Spleen (tissue), 11 donors: ENCODE results near the gene SPC25. TPM values are rescaled to one million over a fixed set of nuclear protein-coding genes. Genes with fewer than 3 reads are reported as not detected.

Source experiments
- DNase-seq: peaks from one replicate; pipeline ENCODE4 v3.0.0-alpha.2; 2020
- H3K27ac ChIP-seq, 8 donors: fragments of 200-600 bp; sonication (generic) in 7 of 8; 1 replicate in 4 of 8; 2 replicates in 4 of 8; pipeline versions ENCODE4 v1.5.0 to v1.8.0; 2016 to 2021; ENCODE audit warnings: inconsistent platforms in 4 of 8, mild to moderate bottlenecking in 4 of 8, moderate library complexity in 1 of 8
- H3K27me3 ChIP-seq, 7 donors: fragments of 200-600 bp; sonication (generic) in 6 of 7; replicated peaks in 1 of 7; 1 replicate in 4 of 7; 2 replicates in 3 of 7; pipeline versions ENCODE4 v1.5.0 to v1.8.0; 2016 to 2021; ENCODE audit warnings: inconsistent platforms in 3 of 7, mild to moderate bottlenecking in 1 of 7
- H3K36me3 ChIP-seq, 6 donors: fragments of 200-600 bp; sonication (generic) in 5 of 6; 1 replicate in 4 of 6; 2 replicates in 2 of 6; pipeline versions ENCODE4 v1.5.0 to v1.8.0; 2016 to 2021; ENCODE audit warnings: inconsistent platforms in 2 of 6
- H3K4me1 ChIP-seq, 6 donors: fragments of 200-600 bp; sonication (generic) in 5 of 6; 1 replicate in 3 of 6; 2 replicates in 3 of 6; pipeline versions ENCODE4 v1.5.0 to v1.8.0; 2016 to 2021; ENCODE audit warnings: inconsistent platforms in 3 of 6
- H3K4me3 ChIP-seq, 8 donors: fragments of 200-600 bp; sonication (generic) in 7 of 8; 1 replicate in 4 of 8; 2 replicates in 4 of 8; pipeline versions ENCODE4 v1.5.0 to v1.8.0; 2016 to 2021; ENCODE audit warnings: inconsistent platforms in 4 of 8, mild to moderate bottlenecking in 4 of 8, moderate library complexity in 2 of 8
- H3K9me3 ChIP-seq, 8 donors: fragments of 200-600 bp; sonication (generic) in 7 of 8; 1 replicate in 4 of 8; 2 replicates in 4 of 8; pipeline versions ENCODE4 v1.5.0 to v1.8.0; 2016 to 2021; ENCODE audit warnings: inconsistent platforms in 4 of 8
- POLR2A ChIP-seq, 3 donors: fragments of 450-650 bp; IDR thresholded peaks; one replicate each; pipeline ENCODE4 v1.5.1; 2017; ENCODE audit warnings: antibody characterized with exemption in 3 of 3, mild to moderate bottlenecking in 1 of 3
- POLR2AphosphoS5 ChIP-seq, 3 donors: sonication (generic); formaldehyde crosslinking; IDR thresholded peaks; one replicate each; pipeline ENCODE4 v1.5.1; 2017; ENCODE audit warnings: antibody characterized with exemption in 3 of 3
- WGBS, 5 donors: extraction: QIAGEN DNeasy Blood & Tissue Kit in 3 of 5; methylation state at CpG; one replicate each; pipeline versions ENCODE4 v1.1.5 to v1.1.7; 2013 to 2018; 5-methylcytosine and 5-hydroxymethylcytosine counted together
- intact Hi-C: fragments of 100-400 bp; cut with DNase I; formaldehyde crosslinking; loops from one replicate; pipeline ENCODE4 v1.15.0; 2023; ENCODE audit warnings: low total_unique reads
- polyA plus RNA-seq, 3 donors: library from polyadenylated mRNA; stranded (reverse); fragments of 200-250 nt; gene quantifications; one replicate each; pipeline ENCODE4 v1.2.1, GENCODE V29; 2013
- total RNA-seq, 7 donors: library from RNA; depleted of rRNA in 3 of 7; stranded (reverse); fragments of >200 nt in 3 of 7; fragmentation: NEBNext Ultra II Directional in 4 of 7; extraction: Animal tissue kit (Norgen Biotek cat#: 25700) in 4 of 7; gene quantifications; one replicate each; pipeline versions ENCODE4 v1.1.0 to v1.2.1, GENCODE V29; 2016 to 2021
- TF ChIP-seq, protein P1 (sequence below), 11 experiments: fragments of 200-600 bp in 7 of 11; fragments of 450-650 bp in 4 of 11; sonication (generic) in 4 of 11; IDR thresholded peaks in 8 of 11; conservative IDR thresholded peaks in 3 of 11; 1 replicate in 7 of 11; 2 replicates in 4 of 11; pipeline versions ENCODE4 v1.4.0 to v1.8.0; 2016 to 2021; ENCODE audit warnings: antibody characterized with exemption in 11 of 11, inconsistent platforms in 4 of 11, mild to moderate bottlenecking in 1 of 11
- donor health status: healthy with polysubstance abuse.
- donor health status: DM: no; HTN: no; CAD: no; lungs with moderate emphysema.
- donor health status: DM: no; HTN: no; CAD: no.
- donor health status: Bipolar disorder and iron deficiency.
- donor health status: healthy.
- donor health status: DM: no; HTN: no; CAD: no.
- donor health status: DM: yes; HTN: yes; CAD: no.

SPC25 gene
- total and polyA plus RNA-seq, 10 donors: 0.25 to 4.2 (median 2.1) TPM; not detected in 1

DNA sequence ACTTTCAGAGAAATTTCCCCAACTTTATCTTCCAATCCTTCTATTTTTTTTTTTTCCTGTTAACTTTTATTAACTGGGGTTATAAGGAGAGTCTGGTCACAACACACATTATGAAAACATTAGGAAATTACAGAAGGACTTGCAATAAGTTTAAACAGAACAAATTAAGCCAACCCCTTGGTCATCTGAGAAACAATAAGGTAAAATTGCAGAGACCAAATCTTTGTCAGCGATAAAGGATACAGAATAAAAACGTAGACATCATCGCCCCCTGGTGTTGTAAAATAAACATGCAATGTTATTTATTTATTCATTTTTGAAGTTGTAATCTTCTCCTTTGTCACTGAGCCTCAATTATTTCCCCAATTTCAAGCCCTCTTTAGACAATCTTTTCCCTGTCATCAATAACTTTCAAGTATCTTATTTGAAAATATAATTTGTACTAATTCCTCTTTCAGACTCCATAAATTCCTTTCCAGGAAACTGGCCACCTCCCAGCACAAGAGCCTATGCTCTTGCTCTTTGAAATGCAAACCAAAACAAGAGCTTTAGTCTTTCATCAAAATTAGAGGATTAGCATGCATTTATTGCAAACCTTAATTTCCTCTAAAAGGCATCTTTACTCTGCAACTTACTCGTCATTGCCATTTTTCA is 30.4 kb upstream of the SPC25 start:
- Histone ChIP-seq H3K9me3 (peaks cover 0 to 5% (median 1%) of the 10 kb centered on the region in 8 donors), H3K27ac (no peak overlapping the region), H3K27me3 (peaks cover 0 to 7% (median 0%) of the 10 kb centered on the region in 7 donors), H3K4me3 (no peak overlapping the region), H3K36me3 (no peaks in the 10 kb centered on the region), H3K4me1 (no peaks in the 10 kb centered on the region)
- 23 to 28% (median 26%) methylated on average over 4 of the region's 4 CpGs for WGBS, 5 donors
- no peak for TF ChIP-seq POLR2AphosphoS5 (IDR thresholded peaks at IDR 0.05)
- TF ChIP-seq, protein P1, sequence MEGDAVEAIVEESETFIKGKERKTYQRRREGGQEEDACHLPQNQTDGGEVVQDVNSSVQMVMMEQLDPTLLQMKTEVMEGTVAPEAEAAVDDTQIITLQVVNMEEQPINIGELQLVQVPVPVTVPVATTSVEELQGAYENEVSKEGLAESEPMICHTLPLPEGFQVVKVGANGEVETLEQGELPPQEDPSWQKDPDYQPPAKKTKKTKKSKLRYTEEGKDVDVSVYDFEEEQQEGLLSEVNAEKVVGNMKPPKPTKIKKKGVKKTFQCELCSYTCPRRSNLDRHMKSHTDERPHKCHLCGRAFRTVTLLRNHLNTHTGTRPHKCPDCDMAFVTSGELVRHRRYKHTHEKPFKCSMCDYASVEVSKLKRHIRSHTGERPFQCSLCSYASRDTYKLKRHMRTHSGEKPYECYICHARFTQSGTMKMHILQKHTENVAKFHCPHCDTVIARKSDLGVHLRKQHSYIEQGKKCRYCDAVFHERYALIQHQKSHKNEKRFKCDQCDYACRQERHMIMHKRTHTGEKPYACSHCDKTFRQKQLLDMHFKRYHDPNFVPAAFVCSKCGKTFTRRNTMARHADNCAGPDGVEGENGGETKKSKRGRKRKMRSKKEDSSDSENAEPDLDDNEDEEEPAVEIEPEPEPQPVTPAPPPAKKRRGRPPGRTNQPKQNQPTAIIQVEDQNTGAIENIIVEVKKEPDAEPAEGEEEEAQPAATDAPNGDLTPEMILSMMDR (IDR thresholded peaks at IDR 0.05 in 8 of 11, conservative IDR thresholded peaks at IDR 0.05 in 3 of 11): peak in 10 of 11 experiments; percentile 26 to 75 (median 54)
- no peak for DNase-seq
- intact Hi-C loops: loop anchor here (5.0 kb wide), 2 partner anchors 148 to 573 kb away; no protein-coding TSS in a partner anchor

DNA sequence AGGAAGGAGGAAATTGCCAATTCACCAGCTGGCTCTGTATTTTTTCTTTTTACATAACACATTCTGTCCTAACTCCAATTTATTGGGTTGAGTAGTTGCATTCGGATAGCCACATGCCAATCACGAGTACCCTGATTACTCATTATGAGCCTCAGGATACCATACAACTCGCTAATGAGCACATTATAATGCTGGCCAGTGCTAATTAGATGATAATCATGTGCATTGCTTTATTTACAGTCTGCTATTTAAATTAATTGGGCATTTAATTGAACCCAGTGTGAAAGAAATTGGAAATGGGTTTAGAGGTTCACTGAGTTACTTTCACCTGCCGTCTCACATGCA is 26.1 kb upstream of the SPC25 start:
- TF ChIP-seq POLR2AphosphoS5 (IDR thresholded peaks at IDR 0.05): no peak
- TF ChIP-seq, protein P1 (IDR thresholded peaks at IDR 0.05 in 8 of 11, conservative IDR thresholded peaks at IDR 0.05 in 3 of 11): no peak
- no peak for TF ChIP-seq POLR2A (IDR thresholded peaks at IDR 0.05)
- Histone ChIP-seq H3K27ac (no peak overlapping the region), H3K36me3 (no peaks in the 10 kb centered on the region), H3K9me3 (peaks cover 0 to 7% (median 3%) of the 10 kb centered on the region in 8 donors), H3K27me3 (peaks cover 0 to 24% (median 7%) of the 10 kb centered on the region in 7 donors), H3K4me1 (peaks cover 0 to 7% (median 2%) of the 10 kb centered on the region in 6 donors), H3K4me3 (no peak overlapping the region)
- DNase-seq: no peak
- WGBS, 5 donors: 83 to 93% (median 87%) methylated on average over 4 of the region's 4 CpGs
- intact Hi-C loops: no loop called here

DNA sequence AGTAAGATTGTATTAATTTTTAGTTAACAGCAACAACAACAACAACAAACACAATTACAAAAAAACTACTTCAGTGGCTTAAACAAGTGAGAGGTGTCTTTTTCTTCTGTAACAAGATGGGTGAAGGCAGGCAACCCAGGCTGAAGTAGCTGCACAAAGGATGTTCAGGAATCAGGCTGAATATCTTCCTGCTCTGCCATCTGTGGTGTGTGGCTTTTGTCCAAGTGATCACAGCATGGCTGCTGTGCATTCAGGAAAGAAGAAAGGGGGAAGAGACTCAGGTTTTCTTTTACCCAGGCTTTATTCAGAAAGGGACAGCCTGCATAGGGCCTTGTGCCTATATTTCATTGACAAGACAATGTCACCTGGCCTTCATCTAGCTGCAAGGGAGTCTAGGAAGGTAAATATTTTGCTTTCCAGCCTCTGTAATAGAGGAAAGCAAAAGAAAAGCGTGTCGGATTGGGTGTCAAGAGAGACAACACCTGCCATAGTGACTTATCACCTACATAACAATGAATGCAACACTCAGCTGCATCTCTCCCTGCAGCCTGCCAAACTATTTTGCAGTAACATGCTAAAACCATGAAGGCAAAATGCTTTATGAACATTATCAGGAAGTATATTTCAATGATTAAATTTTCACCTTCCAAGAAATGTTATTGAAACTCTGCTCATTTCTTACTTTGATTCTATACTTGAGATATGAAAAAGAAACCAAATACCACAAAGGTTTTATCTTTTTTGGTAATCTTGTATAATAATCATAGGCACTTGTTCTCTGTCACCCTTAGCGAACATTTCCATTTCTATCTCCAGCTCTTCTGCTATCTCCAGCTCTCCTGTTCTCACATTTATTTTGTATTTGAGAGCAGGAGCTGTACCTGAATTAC is 25.5 kb upstream of the SPC25 start:
- H3K27me3 ChIP-seq: peaks cover 0 to 27% (median 7%) of the 10 kb centered on the region in 7 donors
- 87 to 94% (median 90%) methylated on average over 3 of the region's 3 CpGs for WGBS, 5 donors
- peaks cover 0 to 7% (median 2%) of the 10 kb centered on the region in 6 donors for H3K4me1 ChIP-seq
- H3K9me3 ChIP-seq: peaks cover 0 to 7% (median 3%) of the 10 kb centered on the region in 8 donors
- H3K27ac ChIP-seq: no peak overlapping the region
- H3K4me3 ChIP-seq: no peak overlapping the region
- TF ChIP-seq POLR2AphosphoS5 (IDR thresholded peaks at IDR 0.05): no peak
- no peak for TF ChIP-seq POLR2A (IDR thresholded peaks at IDR 0.05)
- TF ChIP-seq, protein P1 (IDR thresholded peaks at IDR 0.05 in 8 of 11, conservative IDR thresholded peaks at IDR 0.05 in 3 of 11): no peak
- intact Hi-C loops: no loop called here
- DNase-seq: no peak
- no peaks in the 10 kb centered on the region for H3K36me3 ChIP-seq

DNA sequence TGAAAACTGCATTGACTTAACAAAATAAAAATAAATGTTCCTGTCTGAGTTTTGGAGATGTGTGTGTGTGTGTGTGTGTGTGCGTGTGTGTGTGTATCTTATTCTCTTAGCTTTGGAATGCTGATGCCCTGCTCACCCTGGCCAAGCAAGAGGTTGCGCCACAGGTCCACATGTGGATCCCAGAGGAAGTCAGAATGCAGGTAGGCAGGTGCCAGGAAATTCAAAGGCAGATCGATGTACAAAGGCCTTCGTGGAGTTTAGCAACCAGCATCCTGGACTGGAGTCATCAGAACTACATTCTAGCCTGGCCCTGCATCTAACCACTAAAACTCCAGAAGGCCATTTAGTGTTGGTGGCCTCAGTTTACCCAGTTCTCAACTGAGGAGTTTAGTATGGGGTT is 23.3 kb upstream of the SPC25 start:
- no peak for DNase-seq
- intact Hi-C loops: no loop called here
- peaks cover 0 to 32% (median 7%) of the 10 kb centered on the region in 7 donors for H3K27me3 ChIP-seq
- peaks cover 0 to 7% (median 3%) of the 10 kb centered on the region in 8 donors for H3K9me3 ChIP-seq
- TF ChIP-seq POLR2A (IDR thresholded peaks at IDR 0.05): no peak
- TF ChIP-seq, protein P1 (IDR thresholded peaks at IDR 0.05 in 8 of 11, conservative IDR thresholded peaks at IDR 0.05 in 3 of 11): no peak
- TF ChIP-seq POLR2AphosphoS5 (IDR thresholded peaks at IDR 0.05): no peak
- no peaks in the 10 kb centered on the region for H3K36me3 ChIP-seq
- H3K27ac ChIP-seq: no peak overlapping the region
- 81 to 95% (median 87%) methylated on average over 4 of the region's 4 CpGs for WGBS, 5 donors
- no peak overlapping the region for H3K4me3 ChIP-seq
- peaks cover 0 to 7% (median 2%) of the 10 kb centered on the region in 6 donors for H3K4me1 ChIP-seq
